H9 (cell line): ENCODE data around the gene ARHGEF33. TPM values are rescaled to one million over a fixed set of nuclear protein-coding genes. Genes with fewer than 3 reads are reported as not detected.

ENCODE experiments used
- DNase-seq: peaks from one replicate; pipeline ENCODE4 v3.0.0-alpha.2; 2017
- H2AFZ ChIP-seq: one replicate; pipeline ENCODE4 v1.6.1; 2013; ENCODE audit warnings: mild to moderate bottlenecking, low read length, control low read depth, moderate library complexity
- H2AK5ac ChIP-seq: 2 replicates; pipeline ENCODE4 v1.6.1; 2013; ENCODE audit warnings: low read length, control low read depth, mixed read lengths; ENCODE audit not compliant: insufficient read length
- H2BK120ac ChIP-seq: one replicate; pipeline ENCODE4 v1.6.1; 2013; ENCODE audit warnings: low read depth, mild to moderate bottlenecking, low read length, control low read depth, inconsistent platforms; ENCODE audit not compliant: poor library complexity, severe bottlenecking
- H2BK12ac ChIP-seq: 2 replicates; pipeline ENCODE4 v1.6.1; 2013; ENCODE audit warnings: low read length, control low read depth, mixed read lengths, low read depth; ENCODE audit not compliant: insufficient read length
- H2BK15ac ChIP-seq: 2 replicates; pipeline ENCODE4 v1.6.1; 2013; ENCODE audit warnings: low read depth, low read length, control low read depth
- H2BK20ac ChIP-seq: one replicate; pipeline ENCODE4 v1.6.1; 2013; ENCODE audit warnings: low read depth, mild to moderate bottlenecking, low read length, control low read depth, inconsistent platforms; ENCODE audit not compliant: poor library complexity, severe bottlenecking
- H2BK5ac ChIP-seq: 2 replicates; pipeline ENCODE4 v1.6.1; 2013; ENCODE audit warnings: low read length, control low read depth, mixed read lengths; ENCODE audit not compliant: insufficient read length
- H3K14ac ChIP-seq: 2 replicates; pipeline ENCODE4 v1.6.1; 2013; ENCODE audit warnings: low read length, control low read depth; ENCODE audit not compliant: insufficient read depth
- H3K18ac ChIP-seq: 2 replicates; pipeline ENCODE4 v1.6.1; 2013; ENCODE audit warnings: low read depth, mild to moderate bottlenecking, mixed read lengths, low read length, control low read depth; ENCODE audit not compliant: insufficient read length
- H3K23ac ChIP-seq: 2 replicates; pipeline ENCODE4 v1.6.1; 2013; ENCODE audit warnings: low read length, control low read depth, mixed read lengths, low read depth; ENCODE audit not compliant: insufficient read length
- H3K23me2 ChIP-seq: 2 replicates; pipeline ENCODE4 v1.6.1; 2013; ENCODE audit warnings: low read depth, mild to moderate bottlenecking, mixed read lengths, low read length, control low read depth; ENCODE audit not compliant: insufficient read length, poor library complexity, severe bottlenecking
- H3K27ac ChIP-seq: 2 replicates; pipeline ENCODE4 v1.5.1; 2013; ENCODE audit warnings: low read length, control low read depth, mixed read lengths, low read depth; ENCODE audit not compliant: insufficient read length
- H3K27me3 ChIP-seq: 2 replicates; pipeline ENCODE4 v1.6.1; 2013; ENCODE audit warnings: low read length, control low read depth, inconsistent platforms; ENCODE audit not compliant: insufficient read depth
- H3K4ac ChIP-seq: 2 replicates; pipeline ENCODE4 v1.6.1; 2013; ENCODE audit warnings: low read depth, mild to moderate bottlenecking, control low read depth, inconsistent platforms, low read length, moderate library complexity
- H3K4me1 ChIP-seq: 2 replicates; pipeline ENCODE4 v1.6.1; 2013; ENCODE audit warnings: low read length, control low read depth, inconsistent platforms; ENCODE audit not compliant: insufficient read depth
- H3K4me2 ChIP-seq: 2 replicates; pipeline ENCODE4 v1.6.1; 2013; ENCODE audit warnings: low read length, control low read depth, mixed read lengths; ENCODE audit not compliant: insufficient read length, insufficient read depth
- H3K56ac ChIP-seq: 2 replicates; pipeline ENCODE4 v1.6.1; 2013; ENCODE audit warnings: low read depth, mild to moderate bottlenecking, mixed read lengths, low read length, control low read depth; ENCODE audit not compliant: insufficient read length
- H3K79me1 ChIP-seq: 2 replicates; pipeline ENCODE4 v1.6.1; 2013; ENCODE audit warnings: low read depth, mild to moderate bottlenecking, moderate library complexity, low read length, control low read depth, inconsistent platforms; ENCODE audit not compliant: insufficient read depth, poor library complexity, severe bottlenecking
- H3K79me2 ChIP-seq: 2 replicates; pipeline ENCODE4 v1.6.1; 2013; ENCODE audit warnings: low read length, control low read depth, inconsistent platforms; ENCODE audit not compliant: insufficient read depth
- H3K9ac ChIP-seq: 2 replicates; pipeline ENCODE4 v1.6.1; 2013; ENCODE audit warnings: low read length, control low read depth, mixed read lengths; ENCODE audit not compliant: insufficient read length; ENCODE audit errors: extremely low read depth
- H3K9me3 ChIP-seq: one replicate; pipeline ENCODE4 v1.6.1; 2013; ENCODE audit warnings: low read depth, low read length, inconsistent platforms; ENCODE audit not compliant: control insufficient read depth
- H3T11ph ChIP-seq: one replicate; pipeline ENCODE4 v1.6.1; 2013; ENCODE audit warnings: mild to moderate bottlenecking, low read length, control low read depth, inconsistent platforms
- H4K20me1 ChIP-seq: one replicate; pipeline ENCODE4 v1.6.1; 2013; ENCODE audit not compliant: control insufficient read depth, insufficient read length, insufficient read depth
- H4K5ac ChIP-seq: 2 replicates; pipeline ENCODE4 v1.6.1; 2013; ENCODE audit warnings: low read depth, mild to moderate bottlenecking, mixed read lengths, low read length, control low read depth; ENCODE audit not compliant: insufficient read length
- H4K8ac ChIP-seq: replicated peaks from 2 replicates; pipeline ENCODE4 v1.6.1; 2013; ENCODE audit warnings: low read length, control low read depth, mixed read lengths, low read depth; ENCODE audit not compliant: insufficient read length
- H4K91ac ChIP-seq: 2 replicates; pipeline ENCODE4 v1.6.1; 2013; ENCODE audit warnings: low read depth, mild to moderate bottlenecking, moderate library complexity, mixed read lengths, low read length, control low read depth; ENCODE audit not compliant: insufficient read length
- H3K27ac Mint-ChIP-seq, 3 experiments: 2 replicates in 2 of 3; 3 replicates in 1 of 3; pipeline ENCODE4 v1.8.0; 2020 to 2021; ENCODE audit warnings: mixed read lengths in 3 of 3, mild to moderate bottlenecking in 1 of 3, moderate library complexity in 1 of 3
- H3K27me3 Mint-ChIP-seq: 2 replicates; pipeline ENCODE4 v1.8.0; 2021; ENCODE audit warnings: low read depth, mild to moderate bottlenecking, moderate library complexity, mixed read lengths
- H3K36me3 Mint-ChIP-seq, 3 experiments: 2 replicates in 2 of 3; 3 replicates in 1 of 3; pipeline ENCODE4 v1.8.0; 2020 to 2021; ENCODE audit warnings: low read depth in 3 of 3, mixed read lengths in 3 of 3; ENCODE audit not compliant: insufficient read depth in 1 of 3
- H3K4me1 Mint-ChIP-seq, 2 experiments: 2 replicates each; pipeline ENCODE4 v1.8.0; 2020; ENCODE audit warnings: mixed read lengths in 2 of 2
- H3K4me3 Mint-ChIP-seq, 2 experiments: 2 replicates in 1 of 2; 3 replicates in 1 of 2; pipeline ENCODE4 v1.8.0; 2020 to 2021; ENCODE audit warnings: mild to moderate bottlenecking in 2 of 2, mixed read lengths in 2 of 2, moderate library complexity in 1 of 2
- H3K9me3 Mint-ChIP-seq, 2 experiments: 2 replicates in 1 of 2; 3 replicates in 1 of 2; pipeline ENCODE4 v1.8.0; 2020; ENCODE audit warnings: mild to moderate bottlenecking in 2 of 2, mixed read lengths in 2 of 2, moderate library complexity in 1 of 2
- CTCF ChIP-seq: fragments of 200-600 bp; sonication (generic); conservative IDR thresholded peaks from 3 replicates; pipeline ENCODE4 v1.8.0; 2021; ENCODE audit warnings: antibody characterized with exemption, mild to moderate bottlenecking
- WGBS: extraction: QIAGEN DNeasy Blood & Tissue Kit; methylation state at CpG from one replicate; pipeline ENCODE4 v1.1.7; 2013; ENCODE audit warnings: missing lambda C conversion rate, low lambda C conversion rate, mixed read lengths; ENCODE audit not compliant: insufficient read length; ENCODE audit errors: extremely low coverage; 5-methylcytosine and 5-hydroxymethylcytosine counted together
- total RNA-seq: library from RNA; stranded (reverse); gene quantifications from 2 replicates; pipeline ENCODE4 v1.2.1, GENCODE V29; 2021

The ARHGEF33 gene
- total RNA-seq, 1 experiment from 2014 or later = 0.92 TPM

- Histone ChIP-seq H3K14ac (no peak overlapping the region), H4K91ac (no peak overlapping the region), H3K56ac (no peak overlapping the region), H2AFZ (no peak overlapping the region), H3K23ac (no peak overlapping the region), H3K23me2 (no peaks in the 10 kb centered on the region), H3K9me3 (no peaks in the 10 kb centered on the region), H3K4me1 (peaks cover 5% of the 10 kb centered on the region), H3K4me2 (no peak overlapping the region), H4K20me1 (no peaks in the 10 kb centered on the region), H3K18ac (no peak overlapping the region), H3K79me2 (no peaks in the 10 kb centered on the region), H3K27me3 (no peaks in the 10 kb centered on the region), H2BK120ac (no peak overlapping the region), H3T11ph (no peak overlapping the region), H4K8ac (no peak overlapping the region), H2AK5ac (no peak overlapping the region), H2BK12ac (no peak overlapping the region), H3K79me1 (no peaks in the 10 kb centered on the region), H3K4ac (no peak overlapping the region), H2BK15ac (no peak overlapping the region), H3K27ac (no peak overlapping the region), H2BK20ac (no peak overlapping the region), H4K5ac (no peak overlapping the region), H2BK5ac (no peak overlapping the region), H3K9ac (no peak overlapping the region)
- H3K27ac Mint-ChIP-seq = no peak overlapping the region
- H3K4me1 Mint-ChIP-seq = peaks cover 26 to 33% of the 10 kb centered on the region in 2 experiments
- H3K4me3 Mint-ChIP-seq = no peak overlapping the region
- DNase-seq = no peak
- no peaks in the 10 kb centered on the region for H3K27me3 Mint-ChIP-seq
- no peaks in the 10 kb centered on the region; a peak in 1 of 5 replicates for H3K9me3 Mint-ChIP-seq
- WGBS = no CpG with 5 or more reads among the region's 5 CpGs
- no peaks in the 10 kb centered on the region for H3K36me3 Mint-ChIP-seq
- no peak for TF ChIP-seq CTCF
These were observed 56.2 kb downstream of the ARHGEF33 start for GRCh38 chr2:38945911-38946310.
